Caco-2 (cell line): ENCODE results near the gene CAMSAP1. TPM values are rescaled to one million over a fixed set of nuclear protein-coding genes. Genes with fewer than 3 reads are reported as not detected.

Source experiments
- BruUV-seq: library from RNA; stranded (reverse); fragments of 400-500 nt; replicated peaks from 2 replicates; lab custom pipeline; 2021; lab: Mats Ljungman, UMichigan
- CTCF ChIA-PET: fragments of 300-600 bp; sonication (Branson Sonifier 250); formaldehyde crosslinking; loops from one replicate; lab custom pipeline; 2022; ENCODE audit warnings: antibody characterized with exemption; lab: Charles Lee
- POLR2A ChIA-PET: fragments of 300-600 bp; sonication (Branson Sonifier 250); formaldehyde crosslinking; loops from one replicate; lab custom pipeline; 2022; ENCODE audit warnings: antibody characterized with exemption; lab: Charles Lee
- DNase-seq, 2 experiments: peaks; one replicate each; pipeline versions ENCODE4 v3.0.0 to v3.0.0-alpha.2; 2020 to 2022
- H3K27me3 ChIP-seq: replicated peaks from 2 replicates; pipeline ENCODE4 v1.6.0; 2011; ENCODE audit warnings: low read length; ENCODE audit not compliant: control insufficient read depth, insufficient read depth
- H3K36me3 ChIP-seq: 2 replicates; pipeline ENCODE4 v1.5.1; 2011; ENCODE audit warnings: low read length; ENCODE audit not compliant: control insufficient read depth, insufficient read depth
- H3K4me1 ChIP-seq: fragments of 250-450 bp; sonication (Bioruptor Pico); 2 replicates; pipeline ENCODE4 v1.5.1; 2020; ENCODE audit warnings: mild to moderate bottlenecking
- H3K4me3 ChIP-seq: 2 replicates; pipeline ENCODE4 v1.5.1; 2011; ENCODE audit warnings: low read depth, mild to moderate bottlenecking, control low read depth, low read length
- H3K9me3 ChIP-seq: fragments of 250-450 bp; sonication (Bioruptor Pico); 2 replicates; pipeline ENCODE4 v1.5.1; 2020; ENCODE audit warnings: mild to moderate bottlenecking, moderate library complexity
- H3K27ac Mint-ChIP-seq: one replicate; pipeline ENCODE4 v1.8.0; 2022; ENCODE audit warnings: mixed read lengths; ENCODE audit not compliant: unreplicated experiment
- H3K27me3 Mint-ChIP-seq: one replicate; pipeline ENCODE4 v1.8.0; 2022; ENCODE audit warnings: mixed read lengths; ENCODE audit not compliant: insufficient read depth, unreplicated experiment
- H3K36me3 Mint-ChIP-seq: one replicate; pipeline ENCODE4 v1.8.0; 2022; ENCODE audit warnings: mild to moderate bottlenecking, mixed read lengths; ENCODE audit not compliant: insufficient read depth, unreplicated experiment
- H3K4me1 Mint-ChIP-seq: one replicate; pipeline ENCODE4 v1.8.0; 2022; ENCODE audit warnings: low read depth, mixed read lengths; ENCODE audit not compliant: unreplicated experiment
- H3K4me3 Mint-ChIP-seq: one replicate; pipeline ENCODE4 v1.8.0; 2022; ENCODE audit warnings: mild to moderate bottlenecking, moderate library complexity, mixed read lengths; ENCODE audit not compliant: unreplicated experiment
- H3K9me3 Mint-ChIP-seq: one replicate; pipeline ENCODE4 v1.8.0; 2022; ENCODE audit warnings: mixed read lengths; ENCODE audit not compliant: unreplicated experiment
- intact Hi-C: fragments of 100-400 bp; cut with micrococcal nuclease; formaldehyde crosslinking; loops from one replicate; pipeline ENCODE4 v1.10.0; 2022; ENCODE audit not compliant: unreplicated experiment
- total RNA-seq: library from RNA; stranded (reverse); gene quantifications from 2 replicates; pipeline ENCODE4 v1.2.3, GENCODE V29; 2022
- TF ChIP-seq, protein P1 (sequence below), 2 experiments: fragments of 200-600 bp in 1 of 2; IDR thresholded peaks; 1 replicate in 1 of 2; 2 replicates in 1 of 2; pipeline versions ENCODE4 v1.5.1 to v1.8.0; 2011 to 2022; ENCODE audit warnings: antibody characterized with exemption in 1 of 2, control low read depth in 1 of 2, inconsistent platforms in 1 of 2, low read depth in 1 of 2, low read length in 1 of 2, mild to moderate bottlenecking in 1 of 2, moderate library complexity in 1 of 2; ENCODE audit not compliant: insufficient read depth in 1 of 2, severe bottlenecking in 1 of 2, unreplicated experiment in 1 of 2

The CAMSAP1 gene
- total RNA-seq, 1 experiment from 2014 or later, result 31.3 TPM

DNA sequence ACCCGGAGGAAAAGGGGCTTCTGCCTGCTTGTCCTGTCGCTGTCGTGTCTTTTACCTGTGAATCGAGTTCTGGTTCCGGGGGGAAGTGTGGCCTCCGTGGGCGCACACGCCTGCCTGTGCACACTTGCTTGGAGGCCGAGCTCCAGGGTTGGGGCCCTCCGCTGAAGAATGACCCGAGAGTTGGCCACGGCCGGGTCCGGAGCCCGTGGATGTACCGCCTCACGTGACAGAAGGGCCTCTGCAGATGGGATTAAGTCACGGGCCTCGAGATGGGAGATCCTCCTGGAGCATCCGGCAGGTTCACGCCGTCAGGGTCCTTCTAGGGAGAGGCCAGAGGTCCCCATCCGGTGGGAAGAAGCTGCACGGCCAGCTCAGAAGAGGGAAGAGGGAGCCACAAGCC lies 124.4 kb downstream of the CAMSAP1 start:
- H3K4me1 ChIP-seq, result no peaks in the 10 kb centered on the region
- Mint-ChIP-seq H3K27ac (no peak overlapping the region), H3K9me3 (no peaks in the 10 kb centered on the region), H3K27me3 (peaks cover 8% of the 10 kb centered on the region), H3K4me3 (no peak overlapping the region), H3K4me1 (no peaks in the 10 kb centered on the region), H3K36me3 (no peaks in the 10 kb centered on the region)
- ChIA-PET POLR2A (no interaction called here), CTCF (no interaction called here)
- H3K36me3 ChIP-seq, result no peaks in the 10 kb centered on the region
- intact Hi-C loops, result no loop called here
- no peak for DNase-seq
- TF ChIP-seq, protein P1, sequence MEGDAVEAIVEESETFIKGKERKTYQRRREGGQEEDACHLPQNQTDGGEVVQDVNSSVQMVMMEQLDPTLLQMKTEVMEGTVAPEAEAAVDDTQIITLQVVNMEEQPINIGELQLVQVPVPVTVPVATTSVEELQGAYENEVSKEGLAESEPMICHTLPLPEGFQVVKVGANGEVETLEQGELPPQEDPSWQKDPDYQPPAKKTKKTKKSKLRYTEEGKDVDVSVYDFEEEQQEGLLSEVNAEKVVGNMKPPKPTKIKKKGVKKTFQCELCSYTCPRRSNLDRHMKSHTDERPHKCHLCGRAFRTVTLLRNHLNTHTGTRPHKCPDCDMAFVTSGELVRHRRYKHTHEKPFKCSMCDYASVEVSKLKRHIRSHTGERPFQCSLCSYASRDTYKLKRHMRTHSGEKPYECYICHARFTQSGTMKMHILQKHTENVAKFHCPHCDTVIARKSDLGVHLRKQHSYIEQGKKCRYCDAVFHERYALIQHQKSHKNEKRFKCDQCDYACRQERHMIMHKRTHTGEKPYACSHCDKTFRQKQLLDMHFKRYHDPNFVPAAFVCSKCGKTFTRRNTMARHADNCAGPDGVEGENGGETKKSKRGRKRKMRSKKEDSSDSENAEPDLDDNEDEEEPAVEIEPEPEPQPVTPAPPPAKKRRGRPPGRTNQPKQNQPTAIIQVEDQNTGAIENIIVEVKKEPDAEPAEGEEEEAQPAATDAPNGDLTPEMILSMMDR (IDR thresholded peaks at IDR 0.05; ENCODE audit: insufficient read depth in 1 of 2, low read depth in 1 of 2, low read length in 1 of 2, severe bottlenecking in 1 of 2, unreplicated experiment in 1 of 2), result no peak
- H3K4me3 ChIP-seq, result no peak overlapping the region
- no peaks in the 10 kb centered on the region for H3K27me3 ChIP-seq
- H3K9me3 ChIP-seq, result no peaks in the 10 kb centered on the region
- BruUV-seq, result no TSS peak

- DNase-seq, result no peak
- no peak overlapping the region for H3K4me3 ChIP-seq
- H3K36me3 Mint-ChIP-seq, result no peaks in the 10 kb centered on the region
- no peak overlapping the region for H3K27ac Mint-ChIP-seq
- intact Hi-C loops, result no loop called here
- POLR2A ChIA-PET, result no interaction called here
- peaks cover 8% of the 10 kb centered on the region for H3K27me3 Mint-ChIP-seq
- H3K9me3 Mint-ChIP-seq, result no peaks in the 10 kb centered on the region
- no TSS peak for BruUV-seq
- no peaks in the 10 kb centered on the region for H3K9me3 ChIP-seq
- no peaks in the 10 kb centered on the region for H3K4me1 Mint-ChIP-seq
- H3K27me3 ChIP-seq, result no peaks in the 10 kb centered on the region
- H3K4me3 Mint-ChIP-seq, result no peak overlapping the region
- CTCF ChIA-PET, result no interaction called here
- H3K4me1 ChIP-seq, result no peaks in the 10 kb centered on the region
- H3K36me3 ChIP-seq, result no peaks in the 10 kb centered on the region
- TF ChIP-seq, protein P1 (IDR thresholded peaks at IDR 0.05; ENCODE audit: insufficient read depth in 1 of 2, low read depth in 1 of 2, low read length in 1 of 2, severe bottlenecking in 1 of 2, unreplicated experiment in 1 of 2), result no peak
Observed at GRCh38 chr9:135780626-135781025, 126.7 kb downstream of the CAMSAP1 start.

DNA sequence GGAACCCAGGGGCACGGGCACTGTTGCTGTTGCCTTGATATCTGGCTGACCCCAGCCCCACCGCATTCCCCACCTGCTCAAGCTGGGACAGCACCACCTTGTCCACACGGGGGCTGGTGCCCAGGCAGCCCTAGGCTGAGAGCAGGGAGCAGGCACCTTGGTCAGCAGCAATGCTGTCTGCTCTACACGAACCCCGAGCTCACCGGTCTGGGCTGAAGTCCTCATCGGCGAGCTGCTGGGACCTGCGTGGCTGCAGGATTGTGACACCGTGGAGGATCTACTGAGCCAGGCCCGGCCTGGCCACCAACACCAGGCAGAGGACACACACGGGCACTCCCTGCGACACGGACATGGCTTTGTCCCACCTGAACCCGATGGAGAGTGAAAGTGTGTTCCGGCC lies 127.3 kb downstream of the CAMSAP1 start:
- Mint-ChIP-seq H3K27ac (no peak overlapping the region), H3K27me3 (peaks cover 8% of the 10 kb centered on the region), H3K9me3 (no peaks in the 10 kb centered on the region), H3K36me3 (no peaks in the 10 kb centered on the region), H3K4me1 (no peaks in the 10 kb centered on the region), H3K4me3 (no peak overlapping the region)
- intact Hi-C loops, result no loop called here
- ChIA-PET POLR2A (no interaction called here), CTCF (no interaction called here)
- Histone ChIP-seq H3K36me3 (no peaks in the 10 kb centered on the region), H3K9me3 (no peaks in the 10 kb centered on the region), H3K4me1 (no peaks in the 10 kb centered on the region), H3K4me3 (no peak overlapping the region), H3K27me3 (no peaks in the 10 kb centered on the region)
- DNase-seq, result no peak
- TF ChIP-seq, protein P1 (IDR thresholded peaks at IDR 0.05; ENCODE audit: insufficient read depth in 1 of 2, low read depth in 1 of 2, low read length in 1 of 2, severe bottlenecking in 1 of 2, unreplicated experiment in 1 of 2), result no peak
- no TSS peak for BruUV-seq
